ENCODE results near the gene MRLN. TPM values are rescaled to one million over a fixed set of nuclear protein-coding genes. Genes with fewer than 3 reads are reported as not detected.
"Not testable (repeated sequence)": the region's sequence is repeated elsewhere in the genome, so short reads cannot be mapped to it uniquely, and the experiment has no call there.

MRLN gene
- total RNA-seq, 1 experiment from 2014 or later: not detected

- in situ Hi-C loops (cut with HindIII; ENCODE audit: low pct_unique_long_range_greater_than_20kb, low sequenced_read_pairs): no loop called here
- DNase-seq (ENCODE audit: low read depth, low spot score): no peak
Measured at GRCh38 chr10:59752278-59752940, 846 bp downstream of the MRLN start.

GRCh38 chr10:59750155-59750945, 2.9 kb downstream of the MRLN start:
- no peak for DNase-seq (ENCODE audit: low read depth, low spot score)
- in situ Hi-C loops (cut with HindIII; ENCODE audit: low pct_unique_long_range_greater_than_20kb, low sequenced_read_pairs): no loop called here

DNA sequence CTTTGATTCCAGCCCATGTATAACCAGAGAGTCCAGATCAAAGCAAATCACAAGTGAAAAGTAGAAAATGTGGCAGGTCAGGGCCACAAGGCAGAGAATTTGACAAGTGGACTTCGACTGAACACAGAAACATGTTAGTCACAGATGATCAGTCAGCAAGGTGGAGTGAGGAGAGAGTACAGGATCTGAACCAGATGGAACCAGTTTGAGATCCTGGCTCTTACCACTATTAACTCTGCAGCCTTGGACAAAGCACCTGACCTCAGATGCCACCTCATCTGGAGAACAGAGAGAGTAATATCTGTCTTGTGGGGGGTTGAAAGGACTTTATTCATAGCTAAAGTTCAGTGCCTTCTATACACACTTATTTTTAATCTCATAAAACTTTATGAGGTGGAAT, 4.4 kb downstream of the MRLN start:
- in situ Hi-C loops (cut with HindIII; ENCODE audit: low pct_unique_long_range_greater_than_20kb, low sequenced_read_pairs): no loop called here
- DNase-seq (ENCODE audit: low read depth, low spot score): no peak

GRCh38 chr10:59745163-59745650, 8.0 kb downstream of the MRLN start:
- DNase-seq (ENCODE audit: low read depth, low spot score): no peak
- in situ Hi-C loops (cut with HindIII; ENCODE audit: low pct_unique_long_range_greater_than_20kb, low sequenced_read_pairs): no loop called here

- in situ Hi-C loops (cut with HindIII; ENCODE audit: low pct_unique_long_range_greater_than_20kb, low sequenced_read_pairs); DNase-seq (ENCODE audit: low read depth, low spot score): not testable (repeated sequence)
Measured at GRCh38 chr10:59744762-59745161, 8.5 kb downstream of the MRLN start.

GRCh38 chr10:59744156-59744555, 9.1 kb downstream of the MRLN start:
- DNase-seq (ENCODE audit: low read depth, low spot score); in situ Hi-C loops (cut with HindIII; ENCODE audit: low pct_unique_long_range_greater_than_20kb, low sequenced_read_pairs): not testable (repeated sequence)

- in situ Hi-C loops (cut with HindIII; ENCODE audit: low pct_unique_long_range_greater_than_20kb, low sequenced_read_pairs): no loop called here
- no peak for DNase-seq (ENCODE audit: low read depth, low spot score)
Measured at GRCh38 chr10:59741583-59741982, 11.7 kb downstream of the MRLN start.

- no peak for DNase-seq (ENCODE audit: low read depth, low spot score)
- in situ Hi-C loops (cut with HindIII; ENCODE audit: low pct_unique_long_range_greater_than_20kb, low sequenced_read_pairs): no loop called here
Measured at GRCh38 chr10:59741048-59741447, 12.2 kb downstream of the MRLN start.

GRCh38 chr10:59736749-59737148, 16.5 kb downstream of the MRLN start:
- in situ Hi-C loops (cut with HindIII; ENCODE audit: low pct_unique_long_range_greater_than_20kb, low sequenced_read_pairs): no loop called here
- DNase-seq (ENCODE audit: low read depth, low spot score): no peak

DNA sequence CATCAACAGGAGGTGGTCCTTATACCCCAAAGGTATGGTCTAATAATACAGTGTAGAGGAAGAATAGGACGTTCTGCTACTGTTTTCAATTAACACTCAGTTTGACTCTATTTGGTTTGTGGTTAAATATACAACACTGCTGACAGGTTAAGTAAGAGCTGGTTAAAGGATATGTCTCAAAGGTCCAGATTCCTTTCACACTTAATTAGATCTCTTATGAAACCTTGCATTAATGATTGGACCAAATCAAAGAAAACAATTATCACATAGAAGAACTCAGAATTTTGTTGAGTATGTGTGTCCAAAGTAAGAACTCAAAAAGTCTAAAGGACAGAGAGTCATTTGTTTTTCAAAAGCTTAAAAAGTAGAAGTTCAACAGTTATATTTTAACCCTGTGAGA, 18.0 kb downstream of the MRLN start:
- DNase-seq (ENCODE audit: low read depth, low spot score): no peak
- in situ Hi-C loops (cut with HindIII; ENCODE audit: low pct_unique_long_range_greater_than_20kb, low sequenced_read_pairs): no loop called here

GRCh38 chr10:59734014-59734462, 19.2 kb downstream of the MRLN start:
- in situ Hi-C loops (cut with HindIII; ENCODE audit: low pct_unique_long_range_greater_than_20kb, low sequenced_read_pairs): no loop called here
- DNase-seq (ENCODE audit: low read depth, low spot score): no peak

DNA sequence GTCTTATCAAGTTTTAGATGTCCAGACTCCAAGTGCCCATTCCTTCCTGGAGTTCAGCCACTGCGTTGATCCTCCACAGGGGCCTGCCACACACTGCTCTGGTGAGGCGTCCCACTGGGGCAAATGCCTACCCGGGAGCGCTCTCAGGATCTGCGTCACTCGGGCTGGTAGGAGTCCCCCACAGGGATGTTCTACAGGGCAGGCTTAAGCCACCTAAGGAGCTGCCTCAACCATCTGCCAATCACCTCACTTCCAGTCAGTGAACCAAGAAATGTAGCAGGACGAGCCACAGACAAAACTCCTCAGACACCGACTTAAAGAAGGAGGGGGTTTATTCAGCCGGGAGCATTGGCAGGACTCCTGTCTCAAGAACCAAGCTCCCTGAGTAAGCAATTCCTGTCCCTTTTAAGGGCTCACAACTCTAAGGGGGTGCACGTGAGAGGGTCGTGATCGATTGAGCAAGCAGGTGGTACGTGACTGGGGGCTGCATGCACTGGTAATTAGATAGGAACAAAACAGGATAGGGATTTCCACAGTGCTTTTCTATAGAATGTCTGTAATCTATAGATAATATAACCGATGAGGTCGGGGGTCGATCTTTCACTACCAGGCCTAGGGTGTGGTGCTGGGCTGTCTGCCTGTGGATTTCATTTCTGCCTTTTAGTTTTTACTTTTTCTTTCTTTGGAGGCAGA, 19.8 kb downstream of the MRLN start:
- in situ Hi-C loops (cut with HindIII; ENCODE audit: low pct_unique_long_range_greater_than_20kb, low sequenced_read_pairs); DNase-seq (ENCODE audit: low read depth, low spot score): not testable (repeated sequence)

DNA sequence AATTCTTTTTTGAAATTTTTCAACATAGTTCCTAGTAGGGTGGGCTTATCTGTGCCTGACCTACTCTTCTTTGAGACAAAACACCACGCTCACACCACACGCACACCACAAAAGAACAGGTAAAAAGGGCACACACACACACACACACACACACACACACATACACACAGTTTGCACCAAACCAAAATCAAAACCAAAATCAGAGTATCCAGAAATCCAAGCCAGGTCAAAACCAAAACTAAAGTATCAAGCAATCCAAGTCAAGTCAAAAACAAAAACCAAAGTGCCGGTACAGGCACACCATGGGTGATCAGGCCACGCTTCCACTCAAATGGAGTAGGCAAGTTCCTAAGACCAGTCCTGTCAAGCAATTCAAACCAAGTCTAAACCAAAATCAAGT, 20.4 kb downstream of the MRLN start:
- in situ Hi-C loops (cut with HindIII; ENCODE audit: low pct_unique_long_range_greater_than_20kb, low sequenced_read_pairs); DNase-seq (ENCODE audit: low read depth, low spot score): not testable (repeated sequence)

DNA sequence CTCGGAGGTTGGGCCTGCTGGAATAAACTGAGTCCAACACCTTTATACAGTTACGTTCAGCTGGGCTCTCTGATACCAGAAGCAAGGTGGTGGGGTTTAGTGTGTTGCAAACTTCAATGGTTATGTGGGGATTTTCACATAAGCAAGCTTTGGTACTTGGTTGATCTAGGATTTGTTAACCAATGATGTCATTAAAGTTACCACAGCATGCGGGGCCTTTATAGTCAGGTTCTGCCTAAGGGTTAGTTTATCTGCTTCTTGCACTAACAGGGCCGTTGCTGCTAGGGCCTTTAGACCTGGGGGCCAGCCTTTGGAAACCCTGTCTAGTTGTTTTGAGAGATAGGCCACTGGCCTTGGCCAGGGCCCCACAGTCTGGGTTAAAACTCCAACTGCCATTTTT, 24.1 kb downstream of the MRLN start:
- DNase-seq (ENCODE audit: low read depth, low spot score); in situ Hi-C loops (cut with HindIII; ENCODE audit: low pct_unique_long_range_greater_than_20kb, low sequenced_read_pairs): not testable (repeated sequence)

DNA sequence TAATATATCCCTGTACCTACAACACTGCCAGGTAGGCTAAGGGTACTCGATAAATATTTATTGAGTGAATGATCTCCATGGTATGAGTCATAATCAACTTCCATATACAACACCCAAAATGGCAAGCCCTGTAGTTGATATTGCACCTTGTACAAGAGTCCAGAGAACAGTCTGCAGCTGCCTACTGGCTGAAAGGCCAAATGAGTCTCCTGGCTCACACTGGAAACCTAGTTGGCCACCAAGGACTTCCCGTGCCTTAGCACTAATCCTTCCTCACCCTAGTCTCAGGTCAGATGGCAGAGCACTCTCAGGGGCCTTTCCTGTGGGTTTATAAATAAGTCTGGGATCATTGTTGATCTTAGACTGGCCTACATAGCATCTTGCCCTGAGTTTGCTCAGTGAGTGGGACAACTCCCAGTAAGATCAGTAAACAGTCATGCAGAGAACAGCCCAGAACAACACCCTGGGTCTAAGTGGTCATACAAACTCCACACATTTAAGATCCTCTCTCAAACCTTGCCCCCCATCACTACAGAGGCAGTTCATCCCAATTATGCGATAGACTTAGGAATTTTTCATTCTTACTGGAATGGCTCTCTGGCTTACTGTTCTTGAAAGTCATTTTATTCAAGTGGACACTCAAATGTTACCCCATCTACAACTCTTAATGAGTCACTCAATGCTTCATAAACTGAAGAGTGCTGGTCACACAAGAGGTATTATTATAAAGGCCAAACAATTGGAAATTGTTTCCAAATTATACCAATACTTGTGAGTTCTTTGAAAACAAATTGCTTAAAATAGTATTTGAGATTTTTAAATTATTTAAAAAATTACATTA, 28.9 kb downstream of the MRLN start:
- in situ Hi-C loops (cut with HindIII; ENCODE audit: low pct_unique_long_range_greater_than_20kb, low sequenced_read_pairs): no loop called here
- DNase-seq (ENCODE audit: low read depth, low spot score): no peak

DNA sequence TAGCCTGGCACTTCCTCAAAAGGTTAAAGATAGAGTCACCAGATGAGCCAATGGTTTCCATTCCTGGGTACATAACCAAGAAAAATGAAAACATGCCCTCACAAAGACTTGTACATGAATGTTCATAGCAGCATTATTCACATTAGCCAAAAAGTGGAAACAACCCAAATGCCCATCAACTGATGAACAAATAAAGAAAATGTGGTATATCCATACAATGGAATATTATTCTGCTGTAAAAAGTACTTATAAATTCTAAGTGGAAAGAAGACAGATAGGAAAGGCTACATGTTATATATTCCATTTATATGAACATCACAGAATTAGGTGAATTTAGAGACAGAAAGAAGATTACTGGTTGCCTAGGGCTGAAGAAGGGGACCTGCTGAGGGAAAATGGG, 32.9 kb downstream of the MRLN start:
- no peak for DNase-seq (ENCODE audit: low read depth, low spot score)
- in situ Hi-C loops (cut with HindIII; ENCODE audit: low pct_unique_long_range_greater_than_20kb, low sequenced_read_pairs): no loop called here

GRCh38 chr10:59719374-59719773, 33.9 kb downstream of the MRLN start:
- in situ Hi-C loops (cut with HindIII; ENCODE audit: low pct_unique_long_range_greater_than_20kb, low sequenced_read_pairs): no loop called here
- peak; percentile 6 for DNase-seq (ENCODE audit: low read depth, low spot score)
